ENCODE measurements around the gene ORMDL1. TPM values are rescaled to one million over a fixed set of nuclear protein-coding genes. Genes with fewer than 3 reads are reported as not detected.

ORMDL1 gene
- total and polyA plus RNA-seq, 2 of the 13 experiments (the other 11 are each of a cell fraction or from before 2014, with no cell fraction given) = 67.5 to 160 TPM

GRCh38 chr2:189762551-189763298 lies 21.4 kb downstream of the ORMDL1 start, which contains the start of gene OSGEPL1:
Gene OSGEPL1, minus strand, starts transcription at chr2:189762792. Its CDS starts 1,152 bp downstream, at chr2:189761640.
- H3K27ac ChIP-seq (ENCODE audit: extremely low read length, insufficient read depth, low read length) = peak within 1 kb of the TSS; percentile 82
- H3K9ac ChIP-seq (ENCODE audit: insufficient read depth, low read depth, low read length) = peak within 1 kb of the TSS; percentile 80
- ChIA-PET CTCF (ENCODE audit: low intra/inter-chr PET ratio, low total read pairs) (interaction anchor here (0.6 to 2.2 kb wide), 4 partner anchors 12 to 308 kb away, joined by 3 to 11 read pairs (median 9); partner anchors contain the start of genes ANKAR and ASNSD1), POLR2A (interaction anchor here (0.7 to 3.6 kb wide), 15 partner anchors 9 to 712 kb away, joined by 3 to 51 read pairs (median 4); partner anchors contain the start of genes ANKAR, HIBCH, ORMDL1 and PMS1)
- peaks cover 4% of the 10 kb centered on the region for H3K79me2 ChIP-seq (ENCODE audit: insufficient read depth, low read length)
- FAIRE-seq (peak; percentile 100), ATAC-seq (peak; percentile 99), DNase-seq (ENCODE audit: low spot score) (peak; percentile 99)
- 1% methylated on average over 24 of the region's 33 CpGs for WGBS (ENCODE audit: low lambda C conversion rate)
- in situ Hi-C loops (cut with HindIII; ENCODE audit: extremely low pct_ligation_motif_present, low pct_unique_long_range_greater_than_20kb) = loop anchor here (5.0 kb wide), 1 partner anchor 85 kb away; no protein-coding TSS in a partner anchor
- peak within 1 kb of the TSS; percentile 79 for H3K4me2 ChIP-seq (ENCODE audit: low read depth, low read length)
- no peaks in the 10 kb centered on the region for H3K9me3 ChIP-seq (ENCODE audit: low read length)
- H3K4me3 ChIP-seq (replicated peaks in 1 of 3; ENCODE audit: insufficient read depth in 1 of 3, low read depth in 2 of 3, low read length in 3 of 3) = peak within 1 kb of the TSS; percentile 59 to 86 (median 83)
- no peaks in the 10 kb centered on the region for H3K27me3 ChIP-seq (ENCODE audit: control insufficient read depth in 1 of 2, insufficient read depth in 2 of 2, low read length in 2 of 2)
- intact Hi-C loops (cut with micrococcal nuclease; ENCODE audit: unreplicated experiment) = loop anchor here (1.0 to 10.0 kb wide), 5 partner anchors 22 to 552 kb away; partner anchors contain the start of genes ANKAR, HIBCH, ORMDL1 and PMS1
- H3K36me3 ChIP-seq (replicated peaks in 1 of 2; ENCODE audit: control insufficient read depth in 1 of 2, insufficient read depth in 2 of 2, low read length in 2 of 2) = peaks cover 0 to 10% of the 10 kb centered on the region in 2 experiments; a peak in 2 of 5 replicates
- peak within 1 kb of the TSS; percentile 99 for H2AFZ ChIP-seq (ENCODE audit: low read length)
- BruUV-seq (replicated peaks) = TSS peak; percentile 91
- H3K4me1 ChIP-seq (ENCODE audit: insufficient read depth, low read length) = peaks cover 20% of the 10 kb centered on the region
- no peaks in the 10 kb centered on the region for H4K20me1 ChIP-seq (ENCODE audit: insufficient read depth, low read length)
- TF ChIP-seq CENPBD1 (CRISPR knock-in tag; IDR thresholded peaks at IDR 0.05; ENCODE audit: borderline replicate concordance, low read depth) (peak; percentile 76; the same call in 1 of the 2 replicates), ZMYM3 (CRISPR knock-in tag; IDR thresholded peaks at IDR 0.05) (peak; percentile 76; the same call in 1 of the 2 replicates), ZNF10 (CRISPR knock-in tag; IDR thresholded peaks at IDR 0.05; ENCODE audit: borderline replicate concordance, low read depth) (no peak), ZNF280D (CRISPR knock-in tag; IDR thresholded peaks at IDR 0.05) (peak; percentile 88; the same call in 1 of the 2 replicates), RAD51 (IDR thresholded peaks at IDR 0.05; ENCODE audit: borderline replicate concordance) (peak; percentile 92), ZNF883 (CRISPR knock-in tag; IDR thresholded peaks at IDR 0.05; ENCODE audit: not compliant biosample characterization) (peak; percentile 85), ZNF691 (CRISPR knock-in tag; IDR thresholded peaks at IDR 0.05; ENCODE audit: borderline replicate concordance, low read depth) (no peak), KAT2B (IDR thresholded peaks at IDR 0.05; ENCODE audit: borderline replicate concordance, low read depth, low read length) (no peak)
- TF ChIP-seq, protein P1, sequence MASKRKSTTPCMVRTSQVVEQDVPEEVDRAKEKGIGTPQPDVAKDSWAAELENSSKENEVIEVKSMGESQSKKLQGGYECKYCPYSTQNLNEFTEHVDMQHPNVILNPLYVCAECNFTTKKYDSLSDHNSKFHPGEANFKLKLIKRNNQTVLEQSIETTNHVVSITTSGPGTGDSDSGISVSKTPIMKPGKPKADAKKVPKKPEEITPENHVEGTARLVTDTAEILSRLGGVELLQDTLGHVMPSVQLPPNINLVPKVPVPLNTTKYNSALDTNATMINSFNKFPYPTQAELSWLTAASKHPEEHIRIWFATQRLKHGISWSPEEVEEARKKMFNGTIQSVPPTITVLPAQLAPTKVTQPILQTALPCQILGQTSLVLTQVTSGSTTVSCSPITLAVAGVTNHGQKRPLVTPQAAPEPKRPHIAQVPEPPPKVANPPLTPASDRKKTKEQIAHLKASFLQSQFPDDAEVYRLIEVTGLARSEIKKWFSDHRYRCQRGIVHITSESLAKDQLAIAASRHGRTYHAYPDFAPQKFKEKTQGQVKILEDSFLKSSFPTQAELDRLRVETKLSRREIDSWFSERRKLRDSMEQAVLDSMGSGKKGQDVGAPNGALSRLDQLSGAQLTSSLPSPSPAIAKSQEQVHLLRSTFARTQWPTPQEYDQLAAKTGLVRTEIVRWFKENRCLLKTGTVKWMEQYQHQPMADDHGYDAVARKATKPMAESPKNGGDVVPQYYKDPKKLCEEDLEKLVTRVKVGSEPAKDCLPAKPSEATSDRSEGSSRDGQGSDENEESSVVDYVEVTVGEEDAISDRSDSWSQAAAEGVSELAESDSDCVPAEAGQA (IDR thresholded peaks at IDR 0.05; ENCODE audit: low read depth) = peak; percentile 87; the same call in 1 of the 2 replicates
- TF ChIP-seq, protein P1 (CRISPR knock-in tag; IDR thresholded peaks at IDR 0.05; ENCODE audit: borderline replicate concordance) = no peak
